ENCODE measurements around the gene LRIG2.

DNA sequence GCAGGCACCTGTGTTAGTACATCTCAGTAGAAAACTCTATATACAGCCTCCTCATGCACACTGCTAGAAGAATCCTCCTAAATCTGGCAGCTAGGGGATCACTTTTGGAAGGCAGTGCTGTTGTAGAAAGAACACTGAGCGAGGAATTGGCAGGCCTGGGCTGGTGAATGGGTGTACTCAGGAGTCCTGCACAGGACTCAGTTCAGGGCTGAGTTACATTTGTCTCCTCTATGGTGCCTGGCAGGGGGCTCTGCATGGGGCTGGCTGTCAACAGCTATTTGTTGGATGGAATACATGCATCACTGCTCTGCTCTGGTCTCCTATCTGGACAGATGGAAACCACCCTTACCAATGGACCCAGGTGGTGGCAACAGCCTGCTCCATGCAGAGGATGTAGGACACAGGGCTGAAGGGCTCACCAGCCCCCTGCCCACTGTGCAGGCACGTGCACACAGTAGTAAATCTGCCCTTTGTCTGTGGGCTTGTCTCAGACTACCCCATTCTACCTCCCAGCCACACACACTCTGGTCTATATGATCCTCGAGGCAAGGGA lies 74.2 kb downstream of the LRIG2 start:
- TF ChIP-seq, protein P1, sequence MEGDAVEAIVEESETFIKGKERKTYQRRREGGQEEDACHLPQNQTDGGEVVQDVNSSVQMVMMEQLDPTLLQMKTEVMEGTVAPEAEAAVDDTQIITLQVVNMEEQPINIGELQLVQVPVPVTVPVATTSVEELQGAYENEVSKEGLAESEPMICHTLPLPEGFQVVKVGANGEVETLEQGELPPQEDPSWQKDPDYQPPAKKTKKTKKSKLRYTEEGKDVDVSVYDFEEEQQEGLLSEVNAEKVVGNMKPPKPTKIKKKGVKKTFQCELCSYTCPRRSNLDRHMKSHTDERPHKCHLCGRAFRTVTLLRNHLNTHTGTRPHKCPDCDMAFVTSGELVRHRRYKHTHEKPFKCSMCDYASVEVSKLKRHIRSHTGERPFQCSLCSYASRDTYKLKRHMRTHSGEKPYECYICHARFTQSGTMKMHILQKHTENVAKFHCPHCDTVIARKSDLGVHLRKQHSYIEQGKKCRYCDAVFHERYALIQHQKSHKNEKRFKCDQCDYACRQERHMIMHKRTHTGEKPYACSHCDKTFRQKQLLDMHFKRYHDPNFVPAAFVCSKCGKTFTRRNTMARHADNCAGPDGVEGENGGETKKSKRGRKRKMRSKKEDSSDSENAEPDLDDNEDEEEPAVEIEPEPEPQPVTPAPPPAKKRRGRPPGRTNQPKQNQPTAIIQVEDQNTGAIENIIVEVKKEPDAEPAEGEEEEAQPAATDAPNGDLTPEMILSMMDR (IDR thresholded peaks at IDR 0.05) = no peak
- no peak for TF ChIP-seq POLR2AphosphoS5 (IDR thresholded peaks at IDR 0.05)

All from sigmoid colon (tissue), 4 donors.